ENCODE results near the gene CD274.
A peak's percentile ranks its signal among the peaks of the same experiment; 100 is the strongest.
"Not testable (repeated sequence)": the region's sequence is repeated elsewhere in the genome, so short reads cannot be mapped to it uniquely, and the experiment has no call there.

Gene CD274

GRCh38 chr9:5450359-5451091, at the start of gene CD274:
TSS of gene CD274 (plus strand) at chr9:5450542. CDS start at chr9:5456114, 5,572 bp downstream.
- peak; percentile 82 to 86 for DNase-seq

- peak in 1 of 2 experiments; percentile 4 for DNase-seq
Measured at GRCh38 chr9:5402217-5402616, 48.1 kb upstream of the CD274 start.

GRCh38 chr9:5408596-5408995, 41.7 kb upstream of the CD274 start:
- DNase-seq = no peak

- DNase-seq = no peak
Measured at GRCh38 chr9:5416953-5417352, 33.4 kb upstream of the CD274 start.

GRCh38 chr9:5418481-5418880, 31.9 kb upstream of the CD274 start:
- no peak for DNase-seq

GRCh38 chr9:5419987-5420386, 30.4 kb upstream of the CD274 start:
- DNase-seq = no peak

- no peak for DNase-seq
Measured at GRCh38 chr9:5421163-5421562, 29.2 kb upstream of the CD274 start.

GRCh38 chr9:5422276-5422675, 28.1 kb upstream of the CD274 start:
- no peak for DNase-seq

GRCh38 chr9:5425006-5425628, 25.2 kb upstream of the CD274 start:
- DNase-seq = peak; percentile 64 to 73

GRCh38 chr9:5427005-5427404, 23.3 kb upstream of the CD274 start:
- DNase-seq = no peak

- no peak for DNase-seq
Measured at GRCh38 chr9:5428172-5428571, 22.2 kb upstream of the CD274 start.

- no peak for DNase-seq
Measured at GRCh38 chr9:5428794-5429528, 21.4 kb upstream of the CD274 start.

GRCh38 chr9:5429873-5430564, 20.3 kb upstream of the CD274 start:
- no peak for DNase-seq

- DNase-seq = no peak
Measured at GRCh38 chr9:5430912-5431311, 19.4 kb upstream of the CD274 start.

- DNase-seq = not testable (repeated sequence)
Measured at GRCh38 chr9:5432890-5433289, 17.5 kb upstream of the CD274 start.

- DNase-seq = not testable (repeated sequence)
Measured at GRCh38 chr9:5433328-5433727, 17.0 kb upstream of the CD274 start.

- not testable (repeated sequence) for DNase-seq
Measured at GRCh38 chr9:5433841-5434810, 16.2 kb upstream of the CD274 start.

GRCh38 chr9:5435912-5436311, 14.4 kb upstream of the CD274 start:
- no peak for DNase-seq

- no peak for DNase-seq
Measured at GRCh38 chr9:5436441-5436840, 13.9 kb upstream of the CD274 start.

GRCh38 chr9:5437254-5438216, 12.8 kb upstream of the CD274 start, which contains the start of gene PLGRKT:
TSS of gene PLGRKT (minus strand) at chr9:5437925. CDS start at chr9:5431977, 5,948 bp downstream.
- peak; percentile 91 for DNase-seq
